GM21528 (cell line): Measurements from ENCODE around the gene FDXR.

Experiments
- ATAC-seq: cut with Tn5 transposase; IDR thresholded peaks from one replicate; pipeline ENCODE4 v1.9.1; 2021; ENCODE audit warnings: mild to moderate bottlenecking, moderate library complexity; ENCODE audit not compliant: unreplicated experiment, low FRiP score

The FDXR gene

DNA sequence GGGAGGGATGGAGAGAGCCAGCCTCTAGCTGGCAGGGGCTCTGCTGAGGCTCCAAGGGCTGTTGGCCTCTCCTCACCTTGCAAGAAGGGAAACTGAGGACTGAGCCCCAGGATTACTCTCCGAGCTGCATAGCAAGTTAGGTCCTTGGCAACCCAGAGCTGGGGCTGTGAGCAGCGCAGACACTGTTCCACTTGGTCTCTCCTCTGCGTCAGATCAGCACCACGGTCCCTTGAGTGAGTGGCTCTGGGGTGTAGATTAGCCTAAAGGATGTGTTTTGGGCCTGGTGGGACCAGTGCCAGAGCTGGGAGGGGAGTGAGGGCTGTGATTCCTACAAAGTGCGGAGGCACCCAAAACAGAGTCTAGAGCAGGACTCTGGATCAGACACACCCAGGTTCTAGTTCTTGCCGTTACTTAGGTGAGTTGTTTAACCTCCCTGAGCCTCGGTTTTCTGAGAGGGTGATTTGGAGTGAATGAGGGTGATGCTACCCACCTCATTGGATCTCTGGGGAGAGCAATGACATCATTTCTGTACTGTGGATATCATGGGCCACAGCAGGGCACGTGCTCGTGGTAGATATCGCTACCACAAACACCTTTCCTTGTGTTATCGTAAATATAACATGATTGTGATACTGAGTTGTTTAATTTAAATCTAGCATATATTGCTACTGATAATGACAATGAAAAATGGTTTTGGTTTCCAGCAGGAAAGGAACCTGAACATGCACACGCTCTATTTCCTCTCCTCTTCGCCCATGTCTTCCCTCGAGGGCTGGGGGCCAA lies 28.8 kb upstream of the FDXR start:
- ATAC-seq: no peak

DNA sequence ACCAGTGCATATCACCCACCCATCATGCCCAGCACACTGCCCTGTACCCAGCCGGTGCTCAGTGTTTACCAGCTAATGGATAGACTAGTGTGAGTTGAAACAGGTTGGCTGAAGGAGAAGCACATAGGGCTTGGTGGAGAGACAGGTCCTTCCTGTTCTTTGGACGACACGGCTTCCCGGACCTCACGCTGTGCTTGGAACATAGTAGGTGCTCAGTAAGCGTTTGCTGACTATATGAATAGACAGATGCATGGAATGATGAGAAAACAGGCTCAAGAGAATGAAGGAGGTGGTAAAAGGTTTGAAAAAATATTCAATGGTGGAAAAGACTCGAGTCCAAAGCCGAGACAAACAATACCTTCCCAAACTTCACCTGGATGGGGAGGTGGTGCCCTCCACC lies 27.4 kb upstream of the FDXR start:
- no peak for ATAC-seq

DNA sequence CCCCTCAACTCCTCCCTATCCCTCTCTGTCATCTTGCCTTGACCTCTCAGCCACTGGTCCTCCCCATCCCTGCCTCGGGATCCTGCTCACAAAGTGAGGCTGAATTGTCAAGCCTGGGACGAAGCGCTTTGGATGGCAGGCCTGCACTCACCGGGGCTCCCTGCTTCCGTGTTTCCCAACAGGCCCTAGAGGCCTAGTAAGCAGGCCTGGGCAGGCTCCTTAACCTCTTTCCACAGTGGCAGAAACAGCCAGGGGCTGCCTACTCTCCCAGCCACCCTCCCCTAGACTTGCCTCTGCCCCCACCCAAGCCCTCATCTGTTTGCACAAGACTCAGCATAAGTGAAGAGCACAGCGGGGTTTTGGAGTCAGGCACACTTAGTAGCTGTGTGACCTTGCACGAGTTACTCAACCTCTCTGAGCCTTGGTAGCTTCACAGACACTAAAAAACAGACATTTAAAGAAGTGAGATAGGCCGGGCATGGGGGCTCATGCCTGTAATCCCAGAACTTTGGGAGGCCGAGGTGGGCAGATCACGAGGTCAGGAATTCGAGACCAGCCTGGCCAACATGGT lies 25.7 kb upstream of the FDXR start:
- no peak for ATAC-seq

DNA sequence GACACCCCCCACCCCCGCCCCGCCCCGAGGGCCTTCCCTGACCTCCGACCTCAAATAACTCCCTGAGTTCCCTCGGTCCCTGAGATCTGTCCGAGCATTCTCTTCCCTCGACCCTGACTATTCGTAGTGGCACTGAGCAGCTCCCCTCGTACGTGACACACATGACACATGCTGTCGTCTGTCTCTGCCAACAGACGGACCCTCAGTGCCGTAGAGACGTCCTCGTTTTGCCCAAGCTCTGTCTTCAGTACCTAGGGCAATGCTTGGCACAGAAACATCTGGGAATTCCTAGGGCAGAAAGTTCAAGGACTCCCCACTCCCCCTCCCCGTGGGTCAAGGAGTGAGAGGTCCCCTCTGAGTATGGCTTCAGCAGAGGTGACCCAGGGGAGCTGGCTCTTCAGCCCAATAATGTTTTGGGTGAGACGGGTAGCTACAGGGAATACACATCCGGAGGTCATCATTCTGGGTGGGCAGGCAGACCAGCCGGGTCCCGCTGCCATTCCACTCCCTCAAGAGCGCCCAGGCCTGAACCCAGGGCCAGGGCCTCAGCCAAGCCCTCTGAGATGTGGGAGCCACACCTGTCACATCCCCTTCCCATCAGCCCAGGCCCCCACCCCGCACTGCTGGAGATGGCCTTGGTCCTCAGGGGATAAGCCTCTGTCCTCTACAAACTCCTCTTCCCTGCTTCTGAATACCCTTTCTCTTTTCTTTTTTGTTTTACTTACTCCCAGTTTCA lies 21.3 kb upstream of the FDXR start:
- no peak for ATAC-seq

DNA sequence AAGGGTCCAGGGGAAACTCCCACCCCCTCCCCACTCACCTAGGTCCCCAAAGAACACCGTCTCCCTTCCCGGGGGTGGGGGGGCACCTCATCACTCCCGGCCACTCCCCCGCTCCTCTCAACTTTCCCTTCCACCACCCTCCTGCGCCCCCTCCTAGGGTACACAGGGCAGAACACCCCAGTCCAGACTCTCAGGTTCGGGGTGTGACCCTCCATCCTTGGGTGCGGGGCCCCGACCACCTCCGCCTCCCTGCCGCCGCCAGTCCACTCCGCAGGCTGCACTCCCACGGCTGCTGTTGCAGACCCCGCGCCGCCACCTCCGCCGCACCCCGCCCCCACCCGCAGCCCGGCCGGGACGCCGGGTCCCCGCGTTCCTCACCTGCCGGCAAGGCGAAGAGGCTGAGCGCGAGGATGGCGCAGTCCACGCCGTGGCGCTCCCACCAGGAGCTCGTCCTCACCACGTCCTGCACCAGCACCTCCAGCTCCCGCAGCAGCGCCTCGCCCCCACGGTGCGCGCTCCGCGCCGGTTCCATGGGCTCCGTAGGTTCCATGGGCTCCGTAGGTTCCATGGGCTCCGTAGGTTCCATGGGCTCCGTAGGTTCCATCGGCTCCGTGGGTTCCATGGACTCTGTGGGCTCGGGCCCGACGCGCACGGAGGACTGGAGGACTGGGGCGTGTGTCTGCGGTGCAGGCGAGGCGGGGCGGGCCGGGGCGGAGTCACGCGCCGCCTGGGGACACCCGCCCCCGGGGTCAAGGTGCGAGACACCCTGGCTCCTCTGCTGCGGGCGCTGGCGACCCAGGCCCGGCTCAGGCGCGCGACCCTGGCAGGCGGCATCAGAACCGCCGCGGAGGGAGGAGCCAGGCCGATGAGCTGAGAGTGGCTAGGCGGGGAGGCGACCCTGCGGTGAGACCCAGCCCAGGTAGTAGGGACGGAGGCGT lies 20.4 kb upstream of the FDXR start, which contains the start of gene FADS6:
TSS of gene FADS6 (minus strand) at position 660 of the 938 bp plus-strand sequence. CDS start at position 622, 38 bp downstream.
- ATAC-seq: no peak

DNA sequence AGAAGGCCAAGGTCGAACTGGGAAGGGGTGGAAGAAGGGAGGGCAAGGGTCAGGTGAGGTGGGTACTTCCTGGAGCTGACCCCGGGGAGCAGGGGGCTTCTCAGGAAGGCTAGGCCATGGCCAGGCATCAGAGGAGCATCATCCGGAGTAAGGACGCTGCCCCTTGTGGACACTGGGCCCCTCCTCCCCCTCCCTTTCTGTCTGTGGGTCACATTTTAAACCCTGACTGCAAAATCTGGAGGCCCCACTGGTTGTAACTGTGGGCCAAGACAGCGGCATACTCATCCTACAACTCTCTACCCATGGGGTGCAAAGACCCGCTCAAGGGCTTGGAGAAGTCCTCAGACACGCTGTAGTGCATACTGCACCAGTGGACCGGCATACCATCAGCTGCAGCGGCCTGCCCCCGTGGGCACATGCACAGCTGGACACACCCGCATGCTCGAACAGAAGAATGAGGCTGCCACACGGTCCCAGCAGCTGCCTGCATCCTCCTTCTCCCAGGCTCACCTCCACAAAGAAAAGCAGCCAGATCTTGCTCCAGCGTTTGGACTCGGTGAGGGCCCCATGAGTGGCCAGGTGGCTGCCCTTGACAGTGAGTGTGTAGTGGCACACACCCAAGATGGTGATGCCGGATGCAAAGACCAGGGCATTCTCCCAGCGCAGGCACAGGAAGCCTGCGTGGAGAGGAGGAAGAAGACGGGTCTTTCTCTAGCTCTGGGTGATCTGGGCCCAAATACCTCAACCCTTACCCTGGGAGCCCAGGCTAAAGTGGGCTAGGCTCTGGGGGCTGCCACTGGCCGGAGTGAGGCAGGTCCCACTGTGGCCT lies 19.4 kb upstream of the FDXR start:
- ATAC-seq: no peak

DNA sequence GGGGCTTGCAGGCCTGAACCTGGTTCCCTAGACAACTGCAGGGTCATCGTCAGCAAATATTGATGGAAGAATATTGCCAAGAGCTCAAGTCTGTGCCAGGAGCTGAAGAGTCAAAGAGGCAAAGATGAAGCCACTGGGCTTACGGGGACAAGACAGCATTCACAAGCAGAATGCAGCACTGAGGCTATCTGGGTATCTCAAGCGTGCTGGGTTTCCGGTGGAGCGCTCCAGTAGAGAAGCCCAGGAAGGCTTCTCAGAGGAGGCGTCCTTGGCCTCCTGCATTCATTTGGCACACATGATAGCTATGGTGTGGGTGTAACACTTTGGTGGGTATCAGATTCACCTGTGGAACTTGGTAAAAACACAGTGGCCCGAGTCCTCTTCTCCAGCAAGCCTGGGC lies 17.8 kb upstream of the FDXR start:
- no peak for ATAC-seq

DNA sequence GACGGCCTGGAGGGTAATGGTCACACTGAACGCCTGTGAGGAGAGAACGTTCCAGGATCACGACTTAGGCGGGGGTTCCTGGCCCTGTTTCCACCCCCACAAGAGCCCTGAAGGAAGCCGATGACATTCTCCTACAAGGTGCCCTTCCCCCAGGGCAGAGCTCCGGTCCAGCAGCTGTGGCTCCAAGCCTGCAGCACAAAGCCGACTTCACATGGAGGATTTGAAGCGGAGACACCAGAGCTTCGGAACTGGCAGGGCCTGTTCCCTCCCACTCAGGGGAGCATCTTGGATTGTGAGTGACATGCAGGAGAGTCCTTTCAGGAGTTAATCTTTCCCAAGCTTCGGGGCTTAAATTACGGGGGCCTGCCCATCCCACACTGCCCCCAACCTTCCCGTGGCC lies 15.7 kb upstream of the FDXR start:
- ATAC-seq: no peak

DNA sequence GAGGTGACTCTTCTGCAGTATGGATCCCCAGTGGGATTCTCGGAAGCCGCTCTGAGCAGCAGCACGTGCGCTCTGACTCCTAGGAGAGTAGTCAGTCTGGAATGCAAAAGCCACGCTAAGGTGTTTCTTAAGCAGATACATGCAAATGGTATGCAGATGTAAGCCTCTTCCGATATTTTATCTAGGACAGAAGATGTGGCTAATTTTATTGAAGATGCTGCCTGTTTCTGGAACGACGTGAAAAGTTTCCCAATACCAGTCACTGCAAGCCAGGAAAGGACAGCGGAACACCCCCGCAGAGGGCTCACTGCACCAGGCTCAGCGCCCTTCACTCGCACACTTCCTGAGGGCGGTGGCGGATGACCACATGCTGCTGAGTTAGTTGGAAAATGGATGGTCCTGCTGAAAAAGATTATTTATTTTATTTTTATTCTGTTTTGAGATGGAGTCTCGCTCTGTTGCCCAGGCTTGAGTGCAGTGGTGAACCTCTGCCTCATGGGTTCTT lies 10.5 kb upstream of the FDXR start:
- ATAC-seq: no peak

DNA sequence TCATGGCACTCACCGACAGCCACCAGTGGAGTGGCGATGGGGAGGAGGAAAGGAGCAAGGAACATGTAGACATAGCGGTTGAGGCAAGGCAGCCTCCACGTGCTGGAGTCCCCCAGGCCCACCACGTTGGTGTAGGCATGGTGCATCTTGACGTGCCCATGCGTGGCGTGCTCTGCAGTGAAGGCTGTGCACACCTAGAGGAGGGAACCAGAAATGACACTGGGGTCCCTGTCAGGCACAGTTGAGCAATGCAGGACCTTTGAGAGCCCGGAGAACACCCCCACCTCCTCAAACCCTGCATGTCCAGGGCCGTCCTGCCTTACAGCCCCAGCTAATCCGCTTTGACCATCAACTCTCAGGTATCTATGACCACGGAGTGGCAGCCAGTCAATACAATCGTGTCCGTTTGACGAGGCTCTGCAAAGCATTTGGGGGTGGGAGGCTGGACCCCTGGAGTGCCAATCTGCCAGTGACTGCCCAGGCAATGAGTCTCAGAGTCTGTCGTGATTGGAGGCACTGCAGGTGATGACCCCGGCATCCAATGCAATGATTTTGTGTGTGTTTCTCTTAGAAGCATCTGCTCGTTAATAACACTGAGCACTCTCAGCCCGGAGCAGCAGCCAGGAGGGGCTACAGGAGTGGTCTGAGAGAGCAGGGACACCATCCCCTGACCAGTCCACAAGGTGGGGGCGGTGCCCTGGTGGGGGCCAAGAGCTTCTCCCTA lies 9.9 kb upstream of the FDXR start:
- no peak for ATAC-seq

DNA sequence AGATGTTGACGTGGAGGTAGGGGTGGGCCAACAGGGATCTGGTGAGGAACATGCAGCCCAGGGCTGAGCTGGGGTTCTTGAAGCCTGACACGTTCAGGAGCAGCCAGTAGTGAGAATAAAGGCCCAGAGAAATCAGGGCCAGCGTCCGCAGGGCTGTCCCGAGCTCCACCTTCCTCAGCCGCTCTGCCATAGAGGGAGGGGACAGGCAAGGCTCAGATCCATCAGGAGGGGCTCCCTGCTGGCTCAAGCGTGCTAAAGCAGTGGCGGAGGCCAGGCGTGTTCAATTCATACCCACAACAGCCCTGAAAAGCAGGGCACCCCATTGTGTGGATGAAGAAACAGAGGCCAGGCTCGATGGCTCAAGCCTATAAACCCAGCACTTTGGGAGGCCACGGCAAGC lies 8.3 kb upstream of the FDXR start:
- no peak for ATAC-seq

DNA sequence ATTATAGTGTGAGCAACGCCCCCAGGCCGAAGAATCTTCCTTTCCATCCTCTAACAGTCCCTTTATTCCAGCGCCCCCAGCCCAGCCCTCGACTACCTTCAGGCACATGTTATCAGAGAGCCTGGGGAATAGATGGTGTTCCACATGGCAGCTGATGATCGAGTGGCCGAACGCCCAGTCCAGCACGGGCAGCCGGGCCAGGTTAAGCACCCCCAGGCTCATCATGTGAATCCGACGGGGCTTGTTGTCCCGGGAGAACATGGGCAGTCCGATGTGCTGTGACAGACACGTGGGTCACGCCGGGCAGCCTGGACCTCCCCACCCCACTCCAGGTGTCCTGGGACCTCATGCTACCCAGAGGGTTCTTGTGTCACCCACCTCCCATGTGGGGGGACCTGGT lies 6.5 kb upstream of the FDXR start:
- ATAC-seq: no peak

DNA sequence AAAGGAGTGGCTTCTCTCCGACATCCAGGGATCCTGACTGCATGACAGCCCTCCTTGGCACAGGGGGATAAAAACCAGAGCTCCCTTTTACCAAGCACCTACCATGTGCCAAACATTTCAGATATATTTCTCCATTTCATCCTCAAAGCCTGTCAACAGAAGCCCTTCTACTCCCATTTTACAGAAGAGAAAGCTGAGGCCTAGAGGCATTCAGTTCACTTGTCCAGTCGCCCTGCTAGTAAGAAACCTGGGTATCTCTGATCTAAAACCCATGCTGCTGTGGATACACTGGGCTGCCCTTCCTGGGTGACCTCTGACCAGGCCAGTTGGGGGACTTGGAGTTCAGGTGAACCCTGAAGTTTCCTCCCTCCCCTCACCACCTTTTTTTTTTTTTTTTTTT lies 5.9 kb upstream of the FDXR start:
- no peak for ATAC-seq

DNA sequence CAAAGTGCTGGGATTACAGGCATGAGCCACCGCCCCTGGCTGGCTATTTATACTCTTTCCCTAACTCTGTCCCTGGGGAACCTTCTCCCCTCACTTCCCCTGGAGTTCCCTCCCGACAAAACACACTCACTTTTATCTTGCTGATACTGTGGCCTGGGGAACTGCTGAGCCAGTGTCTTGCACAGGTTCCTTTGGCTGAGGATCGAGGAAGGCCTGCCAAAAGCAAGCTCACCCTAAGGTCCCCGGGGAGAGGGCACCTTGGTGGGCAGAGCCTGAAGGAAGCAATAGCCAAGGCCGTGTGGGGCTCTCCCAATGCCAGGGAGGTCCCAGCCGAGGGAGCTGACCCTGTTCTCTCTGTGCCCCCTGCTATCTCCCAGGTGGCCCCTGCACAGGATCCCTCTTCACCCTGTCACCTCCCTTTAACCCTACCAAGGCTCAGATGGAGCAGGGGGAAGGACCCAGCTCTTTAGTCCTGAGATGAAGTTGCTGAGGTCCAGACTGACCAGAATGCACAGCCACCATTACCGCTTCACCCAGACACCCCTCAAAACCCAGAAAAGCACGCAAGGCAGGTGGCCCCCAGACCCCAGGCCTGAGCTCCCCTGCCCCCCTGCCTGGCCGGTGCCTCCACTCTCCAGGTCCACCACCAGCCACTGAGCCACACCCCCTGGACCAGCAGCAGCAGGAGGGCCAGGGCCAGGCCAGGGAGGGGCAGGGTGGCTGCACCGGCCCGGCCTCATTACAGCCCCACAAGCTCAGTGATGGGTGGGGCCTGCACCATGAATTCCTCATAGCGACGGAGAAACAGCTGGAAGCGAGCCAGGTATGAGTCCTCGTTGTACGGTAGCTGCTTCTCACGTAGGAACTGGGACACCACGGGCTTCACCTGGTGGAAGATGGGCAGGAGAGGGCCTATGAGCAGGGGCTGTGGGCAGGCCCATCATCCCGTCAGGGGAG lies 5.1 kb upstream of the FDXR start:
- ATAC-seq: no peak

DNA sequence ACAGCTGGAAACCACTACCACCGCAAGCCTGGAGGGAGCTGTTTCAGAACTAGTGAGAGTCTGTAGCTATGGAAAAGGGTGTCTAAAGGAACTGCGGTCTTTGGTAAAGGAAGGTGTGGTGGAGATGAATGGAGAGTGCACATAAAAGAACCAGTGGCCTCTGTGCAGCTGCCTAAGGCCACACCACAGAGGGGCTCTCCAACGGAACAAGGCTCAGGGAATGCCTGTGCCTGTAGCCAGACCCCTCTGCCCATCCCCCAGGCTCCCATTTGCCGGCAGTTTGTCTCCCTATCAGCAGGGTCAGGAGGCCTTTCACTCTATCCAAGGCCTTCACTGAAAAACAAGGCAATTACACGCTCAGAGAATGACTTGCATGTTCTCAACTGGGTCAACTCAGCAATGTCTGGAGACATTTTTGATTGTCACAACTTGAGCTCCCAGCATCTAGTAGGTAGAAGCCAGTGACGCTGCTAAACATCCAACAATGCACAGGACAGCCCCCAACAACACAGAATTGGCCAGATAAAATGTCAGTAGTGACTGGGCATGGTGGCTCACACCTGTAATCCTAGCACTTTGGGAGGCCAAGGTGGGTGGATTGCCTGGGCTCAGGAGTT lies 3.3 kb upstream of the FDXR start:
- no peak for ATAC-seq

DNA sequence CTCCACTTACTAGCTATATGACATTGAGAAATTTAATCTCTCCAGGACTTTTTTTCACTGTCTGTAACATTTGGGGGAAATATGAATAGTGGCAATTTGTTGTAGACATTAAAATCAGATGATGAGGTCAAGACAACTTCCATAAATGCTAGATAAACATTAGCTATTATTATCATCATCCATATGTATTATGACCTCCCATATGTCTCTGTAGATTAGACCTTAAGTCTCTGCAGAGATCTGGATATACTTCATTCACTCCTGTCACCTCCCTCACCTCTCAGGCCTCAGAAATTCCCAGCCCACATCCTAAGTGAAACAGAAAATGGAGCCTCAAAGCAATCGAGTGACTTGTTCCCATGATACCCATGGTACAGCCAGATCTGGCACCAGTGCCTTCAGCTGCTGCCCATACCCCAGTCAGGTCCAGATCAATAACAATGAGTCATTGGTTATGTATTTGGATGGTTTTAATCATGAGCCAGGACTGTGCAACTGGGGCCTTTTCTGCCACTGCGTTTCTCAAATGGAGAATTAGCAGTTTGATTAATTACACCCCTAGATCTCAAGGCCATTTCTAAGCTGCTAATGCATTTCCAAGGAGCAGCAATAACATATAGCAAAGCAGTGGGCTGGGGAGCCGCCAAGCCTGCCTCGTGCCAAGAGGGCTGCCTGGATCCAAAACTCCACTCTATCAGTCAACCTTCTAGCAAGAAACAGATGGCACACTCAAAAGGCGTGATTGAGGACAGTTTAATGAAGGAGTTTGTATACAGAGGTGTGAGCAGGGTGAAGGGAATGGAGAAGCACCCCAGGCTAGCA lies 2.6 kb upstream of the FDXR start:
- no peak for ATAC-seq
